Measurements from ENCODE around the gene TSHZ1.

DNA sequence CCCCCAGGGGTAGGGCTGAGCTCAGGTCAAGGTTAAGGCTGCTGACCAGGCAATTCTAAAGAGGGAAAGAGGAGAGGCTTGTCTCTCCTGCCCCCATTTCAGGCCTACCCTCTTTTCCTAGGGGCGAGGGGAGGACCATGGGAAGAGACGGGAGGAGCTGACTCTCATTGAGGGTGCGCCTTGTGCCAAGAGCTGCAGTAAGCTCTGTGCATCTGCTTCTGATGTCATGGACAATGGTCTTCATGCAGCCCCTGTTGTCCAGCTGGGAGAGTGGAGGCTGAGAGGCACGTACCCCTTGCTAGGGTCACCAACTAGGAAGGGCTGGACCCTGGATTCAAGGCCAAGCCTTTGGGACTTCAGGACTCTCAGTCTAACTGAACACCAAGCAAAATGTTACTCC is 46.9 kb upstream of the TSHZ1 start:
- TF ChIP-seq POLR2A (IDR thresholded peaks at IDR 0.05), result no peak
- TF ChIP-seq, protein P1, sequence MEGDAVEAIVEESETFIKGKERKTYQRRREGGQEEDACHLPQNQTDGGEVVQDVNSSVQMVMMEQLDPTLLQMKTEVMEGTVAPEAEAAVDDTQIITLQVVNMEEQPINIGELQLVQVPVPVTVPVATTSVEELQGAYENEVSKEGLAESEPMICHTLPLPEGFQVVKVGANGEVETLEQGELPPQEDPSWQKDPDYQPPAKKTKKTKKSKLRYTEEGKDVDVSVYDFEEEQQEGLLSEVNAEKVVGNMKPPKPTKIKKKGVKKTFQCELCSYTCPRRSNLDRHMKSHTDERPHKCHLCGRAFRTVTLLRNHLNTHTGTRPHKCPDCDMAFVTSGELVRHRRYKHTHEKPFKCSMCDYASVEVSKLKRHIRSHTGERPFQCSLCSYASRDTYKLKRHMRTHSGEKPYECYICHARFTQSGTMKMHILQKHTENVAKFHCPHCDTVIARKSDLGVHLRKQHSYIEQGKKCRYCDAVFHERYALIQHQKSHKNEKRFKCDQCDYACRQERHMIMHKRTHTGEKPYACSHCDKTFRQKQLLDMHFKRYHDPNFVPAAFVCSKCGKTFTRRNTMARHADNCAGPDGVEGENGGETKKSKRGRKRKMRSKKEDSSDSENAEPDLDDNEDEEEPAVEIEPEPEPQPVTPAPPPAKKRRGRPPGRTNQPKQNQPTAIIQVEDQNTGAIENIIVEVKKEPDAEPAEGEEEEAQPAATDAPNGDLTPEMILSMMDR (IDR thresholded peaks at IDR 0.05), result no peak

Measured in body of pancreas (tissue), 4 donors.